GM12878 (cell line): Measurements from ENCODE around the gene CCDC191. TPM values are rescaled to one million over a fixed set of nuclear protein-coding genes. Genes with fewer than 3 reads are reported as not detected.

Experiments used
- EP300 ChIP-seq, 2 experiments: fragments of 150-350 bp in 1 of 2; IDR thresholded peaks; 2 replicates each; pipeline ENCODE4 v1.6.1; 2011 to 2012; ENCODE audit warnings: low read depth in 2 of 2, low read length in 2 of 2, borderline replicate concordance in 1 of 2, improper control_type of control experiment in 1 of 2, inconsistent platforms in 1 of 2; ENCODE audit not compliant: control insufficient read depth in 1 of 2
- NR2C1 ChIP-seq: fragments of 450-650 bp; IDR thresholded peaks from 2 replicates; pipeline ENCODE4 v1.6.1; 2017; ENCODE audit warnings: antibody characterized with exemption, mild to moderate bottlenecking, moderate library complexity
- PAX8 ChIP-seq: fragments of 450-650 bp; IDR thresholded peaks from 2 replicates; pipeline ENCODE4 v1.6.1; 2017; ENCODE audit warnings: mild to moderate bottlenecking, moderate library complexity
- PKNOX1 ChIP-seq: fragments of 450-650 bp; IDR thresholded peaks from 2 replicates; pipeline ENCODE4 v1.6.1; 2016; ENCODE audit warnings: mild to moderate bottlenecking
- PRDM15 ChIP-seq: fragments of 450-650 bp; formaldehyde crosslinking; IDR thresholded peaks from 2 replicates; pipeline ENCODE4 v1.4.0; 2020; ENCODE audit warnings: mild to moderate bottlenecking, moderate library complexity
- ZBED1 ChIP-seq: IDR thresholded peaks from 2 replicates; pipeline ENCODE4 v1.6.1; 2016; ENCODE audit warnings: borderline replicate concordance
- ZNF274 ChIP-seq: IDR thresholded peaks from one replicate; pipeline ENCODE4 v1.8.0; 2011; ENCODE audit not compliant: insufficient read length, insufficient read depth
- ZSCAN29 ChIP-seq: fragments of 450-650 bp; IDR thresholded peaks from 2 replicates; pipeline ENCODE4 v1.6.1; 2017; ENCODE audit warnings: mild to moderate bottlenecking, moderate library complexity
- polyA plus RNA-seq, 11 experiments: library from polyadenylated mRNA; depleted of rRNA in 4 of 11; unstranded in 6 of 11; stranded (reverse) in 5 of 11; fragments of >200 nt; fragmentation: Nextera tagmentation in 4 of 11; fragmentation: Illumina TruSeq in 1 of 11; extraction: Ambion mirVana in 4 of 11; extraction: Trizol in 1 of 11; gene quantifications; 1 replicate in 1 of 11; 2 replicates in 10 of 11; pipeline versions ENCODE4 v1.2.1 to v1.2.3, GENCODE V29; 2011 to 2016; ENCODE audit warnings: inconsistent platforms in 2 of 11, missing spikeins in 2 of 11, low read depth in 1 of 11
- total RNA-seq, 4 experiments: library from RNA; depleted of rRNA in 3 of 4; stranded (reverse); fragments of >200 nt in 3 of 4; fragmentation: Illumina TruSeq in 1 of 4; extraction: Trizol in 1 of 4; gene quantifications; 2 replicates each; pipeline versions ENCODE4 v1.2.1 to v1.2.3, GENCODE V29; 2013 to 2021
- TF ChIP-seq, protein P1 (sequence below): fragments of 450-650 bp; IDR thresholded peaks from 2 replicates; pipeline ENCODE4 v1.6.1; 2016; ENCODE audit warnings: mild to moderate bottlenecking

The CCDC191 gene
- total and polyA plus RNA-seq, 10 of the 15 experiments (the other 5 are each of a cell fraction or from before 2014, with no cell fraction given) = 1.2 to 2.9 (median 1.7) TPM

DNA sequence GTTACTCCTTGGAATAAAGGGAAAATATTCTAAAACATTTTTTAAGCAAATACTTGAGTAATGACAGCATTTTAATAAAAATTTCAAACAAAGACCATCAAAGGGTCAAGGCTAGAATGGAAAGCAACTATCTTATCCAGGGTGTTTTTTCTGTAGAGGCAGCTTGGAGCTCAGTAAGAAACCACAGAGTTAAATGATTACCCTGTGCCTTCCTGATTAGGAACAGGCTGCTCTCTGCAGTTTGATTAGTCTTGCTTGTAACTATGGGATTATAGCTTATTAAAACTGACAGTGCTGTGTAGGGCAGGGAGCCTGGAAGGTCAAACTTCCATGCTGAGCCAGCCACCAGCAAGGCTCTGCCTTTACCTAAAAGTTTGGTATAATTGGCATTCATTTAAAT, 33.3 kb upstream of the CCDC191 start (continued):
- TF ChIP-seq PRDM15 (CRISPR knock-in tag) (no peak), EP300 (IDR thresholded peaks at IDR 0.05; ENCODE audit: borderline replicate concordance in 1 of 2, control insufficient read depth in 1 of 2, low read depth in 2 of 2, low read length in 2 of 2) (no peak), ZBED1 (no peak), PAX8 (no peak), NR2C1 (no peak), PKNOX1 (no peak), ZNF274 (no peak), ZSCAN29 (no peak)
- TF ChIP-seq, protein P1, sequence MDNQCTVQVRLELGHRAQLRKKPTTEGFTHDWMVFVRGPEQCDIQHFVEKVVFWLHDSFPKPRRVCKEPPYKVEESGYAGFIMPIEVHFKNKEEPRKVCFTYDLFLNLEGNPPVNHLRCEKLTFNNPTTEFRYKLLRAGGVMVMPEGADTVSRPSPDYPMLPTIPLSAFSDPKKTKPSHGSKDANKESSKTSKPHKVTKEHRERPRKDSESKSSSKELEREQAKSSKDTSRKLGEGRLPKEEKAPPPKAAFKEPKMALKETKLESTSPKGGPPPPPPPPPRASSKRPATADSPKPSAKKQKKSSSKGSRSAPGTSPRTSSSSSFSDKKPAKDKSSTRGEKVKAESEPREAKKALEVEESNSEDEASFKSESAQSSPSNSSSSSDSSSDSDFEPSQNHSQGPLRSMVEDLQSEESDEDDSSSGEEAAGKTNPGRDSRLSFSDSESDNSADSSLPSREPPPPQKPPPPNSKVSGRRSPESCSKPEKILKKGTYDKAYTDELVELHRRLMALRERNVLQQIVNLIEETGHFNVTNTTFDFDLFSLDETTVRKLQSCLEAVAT = no peak
- TF ChIP-seq, all 136 proteins: peak for 0
